ENCODE data around the gene FAM222A. TPM values are rescaled to one million over a fixed set of nuclear protein-coding genes. Genes with fewer than 3 reads are reported as not detected.

Gene FAM222A
- total RNA-seq, 1 experiment from 2014 or later, result 0.24 TPM

Other genes starting within 250 kb of the FAM222A start
- 28.6 and 37.5 TPM in 2 replicates for gene KCTD10, start 236.5 kb upstream of the FAM222A start, total RNA-seq (2014; rRNA removed; shearing (Covaris generic))
- 22.6 and 23.3 TPM in 2 replicates for gene UBE3B, start 236.2 kb upstream of the FAM222A start, total RNA-seq (2014; rRNA removed; shearing (Covaris generic))
- 26.1 and 33.1 TPM in 2 replicates for gene MMAB, start 140.3 kb upstream of the FAM222A start, total RNA-seq (2014; rRNA removed; shearing (Covaris generic))
- 12.1 and 18.0 TPM in 2 replicates for gene MVK, start 140.0 kb upstream of the FAM222A start, total RNA-seq (2014; rRNA removed; shearing (Covaris generic))
- gene TRPV4, start 119.6 kb downstream of the FAM222A start, total RNA-seq (2014; rRNA removed; shearing (Covaris generic)), result 0.68 and 0.96 TPM in 2 replicates
- 35.7 and 36.8 TPM in 2 replicates for gene GLTP, start 166.7 kb downstream of the FAM222A start, total RNA-seq (2014; rRNA removed; shearing (Covaris generic))
- gene TCHP, start 186.4 kb downstream of the FAM222A start, total RNA-seq (2014; rRNA removed; shearing (Covaris generic)), result 9.4 and 10.2 TPM in 2 replicates